ENCODE measurements around the gene MAPK8IP2.
"Not testable (repeated sequence)": the region's sequence is repeated elsewhere in the genome, so short reads cannot be mapped to it uniquely, and the experiment has no call there.

DNA sequence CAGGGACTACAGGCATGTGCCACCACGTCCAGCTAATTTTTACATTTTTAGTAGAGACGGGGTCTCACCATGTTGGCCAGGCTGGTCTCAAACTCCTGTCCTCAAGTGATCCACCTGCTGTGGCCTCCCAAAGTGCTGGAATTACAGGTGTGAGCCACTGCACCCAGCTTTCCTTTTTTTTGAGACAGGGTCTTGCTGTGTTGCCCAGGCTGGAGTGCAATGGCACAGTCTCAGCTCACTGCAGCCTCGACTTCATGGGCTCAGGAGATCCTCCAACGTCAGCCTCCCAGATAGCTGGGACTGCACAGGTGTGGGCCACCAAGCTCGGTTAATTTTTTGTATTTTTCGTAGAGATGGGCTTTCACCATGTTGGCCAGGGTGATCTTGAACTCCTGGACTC is 54.1 kb downstream of the MAPK8IP2 start:
- TF ChIP-seq NPAS2 (CRISPR knock-in tag; IDR thresholded peaks at IDR 0.05; ENCODE audit: borderline replicate concordance); POLR2A (IDR thresholded peaks at IDR 0.05; ENCODE audit: low read length); HDAC2 (IDR thresholded peaks at IDR 0.05); RAD21 (conservative IDR thresholded peaks at IDR 0.05 in 1 of 2, IDR thresholded peaks at IDR 0.05 in 1 of 2); JUN (IDR thresholded peaks at IDR 0.05); BHLHE40 (IDR thresholded peaks at IDR 0.05; ENCODE audit: low read depth, low read length); SREBF2 (IDR thresholded peaks at IDR 0.05); JUNB (IDR thresholded peaks at IDR 0.05); RFX5 (IDR thresholded peaks at IDR 0.05); FOSB (CRISPR knock-in tag; IDR thresholded peaks at IDR 0.05); CEBPB (IDR thresholded peaks at IDR 0.05); KDM1A (IDR thresholded peaks at IDR 0.05; ENCODE audit: low read depth): not testable (repeated sequence)
- TF ChIP-seq, protein P1, sequence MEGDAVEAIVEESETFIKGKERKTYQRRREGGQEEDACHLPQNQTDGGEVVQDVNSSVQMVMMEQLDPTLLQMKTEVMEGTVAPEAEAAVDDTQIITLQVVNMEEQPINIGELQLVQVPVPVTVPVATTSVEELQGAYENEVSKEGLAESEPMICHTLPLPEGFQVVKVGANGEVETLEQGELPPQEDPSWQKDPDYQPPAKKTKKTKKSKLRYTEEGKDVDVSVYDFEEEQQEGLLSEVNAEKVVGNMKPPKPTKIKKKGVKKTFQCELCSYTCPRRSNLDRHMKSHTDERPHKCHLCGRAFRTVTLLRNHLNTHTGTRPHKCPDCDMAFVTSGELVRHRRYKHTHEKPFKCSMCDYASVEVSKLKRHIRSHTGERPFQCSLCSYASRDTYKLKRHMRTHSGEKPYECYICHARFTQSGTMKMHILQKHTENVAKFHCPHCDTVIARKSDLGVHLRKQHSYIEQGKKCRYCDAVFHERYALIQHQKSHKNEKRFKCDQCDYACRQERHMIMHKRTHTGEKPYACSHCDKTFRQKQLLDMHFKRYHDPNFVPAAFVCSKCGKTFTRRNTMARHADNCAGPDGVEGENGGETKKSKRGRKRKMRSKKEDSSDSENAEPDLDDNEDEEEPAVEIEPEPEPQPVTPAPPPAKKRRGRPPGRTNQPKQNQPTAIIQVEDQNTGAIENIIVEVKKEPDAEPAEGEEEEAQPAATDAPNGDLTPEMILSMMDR (IDR thresholded peaks at IDR 0.05) = not testable (repeated sequence)
- TF ChIP-seq, protein P2, sequence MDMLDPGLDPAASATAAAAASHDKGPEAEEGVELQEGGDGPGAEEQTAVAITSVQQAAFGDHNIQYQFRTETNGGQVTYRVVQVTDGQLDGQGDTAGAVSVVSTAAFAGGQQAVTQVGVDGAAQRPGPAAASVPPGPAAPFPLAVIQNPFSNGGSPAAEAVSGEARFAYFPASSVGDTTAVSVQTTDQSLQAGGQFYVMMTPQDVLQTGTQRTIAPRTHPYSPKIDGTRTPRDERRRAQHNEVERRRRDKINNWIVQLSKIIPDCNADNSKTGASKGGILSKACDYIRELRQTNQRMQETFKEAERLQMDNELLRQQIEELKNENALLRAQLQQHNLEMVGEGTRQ (IDR thresholded peaks at IDR 0.05) = not testable (repeated sequence)
